Neural crest cell (in vitro differentiated cells): ENCODE measurements around the gene LRRC49. TPM values are rescaled to one million over a fixed set of nuclear protein-coding genes. Genes with fewer than 3 reads are reported as not detected.

ENCODE experiments used
- DNase-seq: peaks from one replicate; pipeline ENCODE4 v3.0.0; 2021; ENCODE audit warnings: low read depth, mixed read lengths, low spot score
- H3K27ac Mint-ChIP-seq: one replicate; pipeline ENCODE4 v1.8.0; 2021; ENCODE audit warnings: mild to moderate bottlenecking, mixed read lengths; ENCODE audit not compliant: unreplicated experiment
- H3K27me3 Mint-ChIP-seq: 2 replicates; pipeline ENCODE4 v1.8.0; 2021; ENCODE audit warnings: low read depth, mild to moderate bottlenecking, mixed read lengths
- H3K36me3 Mint-ChIP-seq: 2 replicates; pipeline ENCODE4 v1.8.0; 2021; ENCODE audit warnings: low read depth, mild to moderate bottlenecking, mixed read lengths
- H3K4me1 Mint-ChIP-seq: 2 replicates; pipeline ENCODE4 v1.8.0; 2021; ENCODE audit warnings: mixed read lengths
- H3K4me3 Mint-ChIP-seq: one replicate; pipeline ENCODE4 v1.8.0; 2021; ENCODE audit warnings: mild to moderate bottlenecking, mixed read lengths
- H3K9me3 Mint-ChIP-seq: 2 replicates; pipeline ENCODE4 v1.8.0; 2021; ENCODE audit warnings: mixed read lengths
- CTCF ChIP-seq: fragments of 200-600 bp; sonication (generic); conservative IDR thresholded peaks from 2 replicates; pipeline ENCODE4 v1.5.0; 2021; ENCODE audit warnings: antibody characterized with exemption, mild to moderate bottlenecking
- total RNA-seq: library from RNA; stranded (reverse); gene quantifications from 2 replicates; pipeline ENCODE4 v1.2.1, GENCODE V29; 2021

LRRC49 gene
- total RNA-seq, 1 donor from 2014 or later, result 20.9 TPM

GRCh38 chr15:70950953-70951352, 58.3 kb downstream of the LRRC49 start:
- Mint-ChIP-seq H3K27ac (no peak overlapping the region), H3K4me1 (no peaks in the 10 kb centered on the region), H3K4me3 (no peak overlapping the region), H3K27me3 (no peaks in the 10 kb centered on the region), H3K9me3 (peaks cover 14% of the 10 kb centered on the region), H3K36me3 (peaks cover 10% of the 10 kb centered on the region)
- DNase-seq, result no peak
- TF ChIP-seq CTCF, result no peak

GRCh38 chr15:70954171-70954570, 61.5 kb downstream of the LRRC49 start:
- TF ChIP-seq CTCF, result no peak
- H3K27me3 Mint-ChIP-seq, result no peaks in the 10 kb centered on the region
- H3K4me1 Mint-ChIP-seq, result no peaks in the 10 kb centered on the region
- no peak overlapping the region for H3K4me3 Mint-ChIP-seq
- H3K36me3 Mint-ChIP-seq, result peaks cover 12% of the 10 kb centered on the region
- peaks cover 14% of the 10 kb centered on the region for H3K9me3 Mint-ChIP-seq
- H3K27ac Mint-ChIP-seq, result no peak overlapping the region
- no peak for DNase-seq

- TF ChIP-seq CTCF, result no peak
- Mint-ChIP-seq H3K27ac (no peak overlapping the region), H3K27me3 (no peaks in the 10 kb centered on the region), H3K9me3 (peaks cover 14% of the 10 kb centered on the region), H3K4me3 (no peak overlapping the region), H3K36me3 (peaks cover 14% of the 10 kb centered on the region), H3K4me1 (no peaks in the 10 kb centered on the region)
- DNase-seq, result no peak
These were observed 62.1 kb downstream of the LRRC49 start for GRCh38 chr15:70954733-70955132.

- peaks cover 17% of the 10 kb centered on the region for H3K36me3 Mint-ChIP-seq
- H3K27me3 Mint-ChIP-seq, result no peaks in the 10 kb centered on the region
- H3K4me1 Mint-ChIP-seq, result no peaks in the 10 kb centered on the region
- H3K4me3 Mint-ChIP-seq, result no peak overlapping the region
- H3K9me3 Mint-ChIP-seq, result peaks cover 15% of the 10 kb centered on the region
- no peak for DNase-seq
- no peak overlapping the region for H3K27ac Mint-ChIP-seq
- no peak for TF ChIP-seq CTCF
These were observed 62.5 kb downstream of the LRRC49 start for GRCh38 chr15:70955151-70955550.

- TF ChIP-seq CTCF, result no peak
- no peaks in the 10 kb centered on the region for H3K27me3 Mint-ChIP-seq
- no peaks in the 10 kb centered on the region for H3K4me1 Mint-ChIP-seq
- no peak for DNase-seq
- H3K9me3 Mint-ChIP-seq, result peaks cover 18% of the 10 kb centered on the region
- no peak overlapping the region for H3K27ac Mint-ChIP-seq
- H3K36me3 Mint-ChIP-seq, result peaks cover 13% of the 10 kb centered on the region
- H3K4me3 Mint-ChIP-seq, result no peak overlapping the region
These were observed 63.8 kb downstream of the LRRC49 start for GRCh38 chr15:70956201-70956995.
